Body of pancreas (tissue), 4 donors: ENCODE measurements around the gene BANK1.

Experiments used
- POLR2A ChIP-seq, 3 donors: fragments of 450-650 bp; IDR thresholded peaks; one replicate each; pipeline ENCODE4 v1.6.1; 2016; ENCODE audit warnings: antibody characterized with exemption in 3 of 3, mild to moderate bottlenecking in 2 of 3
- TF ChIP-seq, protein P1 (sequence below), 7 experiments: fragments of 450-650 bp in 4 of 7; fragments of 200-600 bp in 3 of 7; sonication (generic) in 3 of 7; IDR thresholded peaks; one replicate each; pipeline ENCODE4 v1.5.1; 2016 to 2019; ENCODE audit warnings: antibody characterized with exemption in 7 of 7

DNA sequence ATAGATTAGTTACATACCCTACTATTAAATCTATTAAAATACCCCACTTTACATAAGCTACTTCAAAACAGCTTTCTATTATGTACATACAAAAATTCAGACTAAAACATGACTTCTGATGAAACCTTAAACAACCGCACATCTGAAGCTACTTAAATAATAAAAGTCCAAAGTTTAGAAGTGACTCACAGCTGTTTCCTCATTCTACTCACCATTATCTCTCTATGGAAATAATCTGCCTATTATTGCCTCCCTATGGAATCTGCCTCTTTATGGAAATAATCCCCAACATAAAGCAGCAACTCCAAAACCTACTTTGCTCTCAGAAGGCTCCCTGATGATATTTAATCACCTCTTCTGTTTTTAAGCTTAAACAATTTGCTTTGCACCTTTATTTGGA is 15.7 kb upstream of the BANK1 start:
- TF ChIP-seq, protein P1, sequence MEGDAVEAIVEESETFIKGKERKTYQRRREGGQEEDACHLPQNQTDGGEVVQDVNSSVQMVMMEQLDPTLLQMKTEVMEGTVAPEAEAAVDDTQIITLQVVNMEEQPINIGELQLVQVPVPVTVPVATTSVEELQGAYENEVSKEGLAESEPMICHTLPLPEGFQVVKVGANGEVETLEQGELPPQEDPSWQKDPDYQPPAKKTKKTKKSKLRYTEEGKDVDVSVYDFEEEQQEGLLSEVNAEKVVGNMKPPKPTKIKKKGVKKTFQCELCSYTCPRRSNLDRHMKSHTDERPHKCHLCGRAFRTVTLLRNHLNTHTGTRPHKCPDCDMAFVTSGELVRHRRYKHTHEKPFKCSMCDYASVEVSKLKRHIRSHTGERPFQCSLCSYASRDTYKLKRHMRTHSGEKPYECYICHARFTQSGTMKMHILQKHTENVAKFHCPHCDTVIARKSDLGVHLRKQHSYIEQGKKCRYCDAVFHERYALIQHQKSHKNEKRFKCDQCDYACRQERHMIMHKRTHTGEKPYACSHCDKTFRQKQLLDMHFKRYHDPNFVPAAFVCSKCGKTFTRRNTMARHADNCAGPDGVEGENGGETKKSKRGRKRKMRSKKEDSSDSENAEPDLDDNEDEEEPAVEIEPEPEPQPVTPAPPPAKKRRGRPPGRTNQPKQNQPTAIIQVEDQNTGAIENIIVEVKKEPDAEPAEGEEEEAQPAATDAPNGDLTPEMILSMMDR (IDR thresholded peaks at IDR 0.05): no peak
- no peak for TF ChIP-seq POLR2A (IDR thresholded peaks at IDR 0.05)
